HepG2 (cell line): ENCODE data around the gene SPIB.

Experiments
- ARNT ChIP-seq: fragments of 450-650 bp; IDR thresholded peaks from 2 replicates; pipeline ENCODE4 v1.6.1; 2017
- FOSL2 ChIP-seq: sonication (generic); formaldehyde crosslinking; IDR thresholded peaks from 2 replicates; pipeline ENCODE4 v1.4.0; 2020; ENCODE audit warnings: missing genetic modification reagents
- HNRNPH1 ChIP-seq: fragments of 200-400 bp; formaldehyde crosslinking; optimal IDR thresholded peaks from 2 replicates; pipeline ENCODE3; 2017; ENCODE audit warnings: mild to moderate bottlenecking, low read depth, low read length
- JUN ChIP-seq: sonication (generic); formaldehyde crosslinking; IDR thresholded peaks from 2 replicates; pipeline ENCODE4 v1.4.0; 2020; ENCODE audit warnings: mild to moderate bottlenecking, missing genetic modification reagents
- MAX ChIP-seq: IDR thresholded peaks from 2 replicates; pipeline ENCODE4 v1.6.1; 2012; ENCODE audit warnings: inconsistent platforms
- MYC ChIP-seq: sonication (generic); formaldehyde crosslinking; IDR thresholded peaks from 2 replicates; pipeline ENCODE4 v1.9.0; 2021; ENCODE audit warnings: missing genetic modification reagents, borderline replicate concordance
- NFIC ChIP-seq: IDR thresholded peaks from 2 replicates; pipeline ENCODE4 v1.6.1; 2012; ENCODE audit warnings: mild to moderate bottlenecking, low read length, inconsistent platforms
- RAD51 ChIP-seq: fragments of 450-650 bp; IDR thresholded peaks from 2 replicates; pipeline ENCODE4 v1.6.1; 2016; ENCODE audit warnings: borderline replicate concordance
- SP1 ChIP-seq, 2 experiments: fragments of 450-650 bp in 1 of 2; sonication (generic) in 1 of 2; formaldehyde crosslinking in 1 of 2; IDR thresholded peaks; 2 replicates each; pipeline versions ENCODE4 v1.4.0 to v1.6.1; 2016 to 2020; ENCODE audit warnings: missing genetic modification reagents in 1 of 2
- SUZ12 ChIP-seq: fragments of 150-350 bp; IDR thresholded peaks from 2 replicates; pipeline ENCODE4 v1.6.1; 2014; ENCODE audit warnings: low read depth, low read length
- ZKSCAN5 ChIP-seq: sonication (generic); formaldehyde crosslinking; IDR thresholded peaks from 2 replicates; pipeline ENCODE4 v1.5.1; 2020; ENCODE audit warnings: mild to moderate bottlenecking, missing genetic modification reagents
- TF ChIP-seq, protein P1 (sequence below): sonication (generic); formaldehyde crosslinking; IDR thresholded peaks from 2 replicates; pipeline ENCODE4 v1.5.0; 2020; ENCODE audit warnings: mild to moderate bottlenecking, missing genetic modification reagents, moderate library complexity
- TF ChIP-seq, protein P2 (sequence below): sonication (generic); formaldehyde crosslinking; IDR thresholded peaks from 2 replicates; pipeline ENCODE4 v1.8.1; 2022; ENCODE audit warnings: mild to moderate bottlenecking, missing genetic modification reagents

GRCh38 chr19:50417111-50418081, 1.3 kb upstream of the SPIB start:
- no peak for TF ChIP-seq FOSL2 (CRISPR knock-in tag)
- no peak for TF ChIP-seq NFIC
- TF ChIP-seq, protein P1, sequence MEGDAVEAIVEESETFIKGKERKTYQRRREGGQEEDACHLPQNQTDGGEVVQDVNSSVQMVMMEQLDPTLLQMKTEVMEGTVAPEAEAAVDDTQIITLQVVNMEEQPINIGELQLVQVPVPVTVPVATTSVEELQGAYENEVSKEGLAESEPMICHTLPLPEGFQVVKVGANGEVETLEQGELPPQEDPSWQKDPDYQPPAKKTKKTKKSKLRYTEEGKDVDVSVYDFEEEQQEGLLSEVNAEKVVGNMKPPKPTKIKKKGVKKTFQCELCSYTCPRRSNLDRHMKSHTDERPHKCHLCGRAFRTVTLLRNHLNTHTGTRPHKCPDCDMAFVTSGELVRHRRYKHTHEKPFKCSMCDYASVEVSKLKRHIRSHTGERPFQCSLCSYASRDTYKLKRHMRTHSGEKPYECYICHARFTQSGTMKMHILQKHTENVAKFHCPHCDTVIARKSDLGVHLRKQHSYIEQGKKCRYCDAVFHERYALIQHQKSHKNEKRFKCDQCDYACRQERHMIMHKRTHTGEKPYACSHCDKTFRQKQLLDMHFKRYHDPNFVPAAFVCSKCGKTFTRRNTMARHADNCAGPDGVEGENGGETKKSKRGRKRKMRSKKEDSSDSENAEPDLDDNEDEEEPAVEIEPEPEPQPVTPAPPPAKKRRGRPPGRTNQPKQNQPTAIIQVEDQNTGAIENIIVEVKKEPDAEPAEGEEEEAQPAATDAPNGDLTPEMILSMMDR (CRISPR knock-in tag), result no peak
- no peak for TF ChIP-seq ZKSCAN5 (CRISPR knock-in tag)
- TF ChIP-seq SP1 (IDR thresholded peaks at IDR 0.05), result no peak
- no peak for TF ChIP-seq SP1 (CRISPR knock-in tag; IDR thresholded peaks at IDR 0.05)
- TF ChIP-seq ARNT, result no peak
- no peak for TF ChIP-seq JUN (CRISPR knock-in tag)
- TF ChIP-seq RAD51, result no peak
- TF ChIP-seq, protein P2, sequence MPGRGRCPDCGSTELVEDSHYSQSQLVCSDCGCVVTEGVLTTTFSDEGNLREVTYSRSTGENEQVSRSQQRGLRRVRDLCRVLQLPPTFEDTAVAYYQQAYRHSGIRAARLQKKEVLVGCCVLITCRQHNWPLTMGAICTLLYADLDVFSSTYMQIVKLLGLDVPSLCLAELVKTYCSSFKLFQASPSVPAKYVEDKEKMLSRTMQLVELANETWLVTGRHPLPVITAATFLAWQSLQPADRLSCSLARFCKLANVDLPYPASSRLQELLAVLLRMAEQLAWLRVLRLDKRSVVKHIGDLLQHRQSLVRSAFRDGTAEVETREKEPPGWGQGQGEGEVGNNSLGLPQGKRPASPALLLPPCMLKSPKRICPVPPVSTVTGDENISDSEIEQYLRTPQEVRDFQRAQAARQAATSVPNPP (CRISPR knock-in tag), result no peak
- TF ChIP-seq MYC (CRISPR knock-in tag), result no peak
- TF ChIP-seq HNRNPH1, result no peak
- no peak for TF ChIP-seq SUZ12
- TF ChIP-seq MAX, result no peak
